ENCODE data around the gene PUS7. TPM values are rescaled to one million over a fixed set of nuclear protein-coding genes. Genes with fewer than 3 reads are reported as not detected.
"Not testable (repeated sequence)": the region's sequence is repeated elsewhere in the genome, so short reads cannot be mapped to it uniquely, and the experiment has no call there.

Gene PUS7
- total and polyA plus RNA-seq, 9 donors = 4.0 to 19.6 (median 10.3) TPM

GRCh38 chr7:105448181-105448580, 73.9 kb downstream of the PUS7 start:
- WGBS, 3 donors = 89 to 92% (median 91%) methylated on average over 8 of the region's 8 CpGs
- Histone ChIP-seq H3K4me1 (ENCODE audit: insufficient read depth) (no peaks in the 10 kb centered on the region), H3K36me3 (no peaks in the 10 kb centered on the region), H3K27ac (no peak overlapping the region), H3K9me3 (no peaks in the 10 kb centered on the region), H3K4me3 (no peak overlapping the region), H3K27me3 (no peaks in the 10 kb centered on the region)
- intact Hi-C loops (cut with DNase I) = no loop called here
- TF ChIP-seq POLR2A (IDR thresholded peaks at IDR 0.05) = no peak
- TF ChIP-seq EP300 (IDR thresholded peaks at IDR 0.05) = no peak
- no peak for TF ChIP-seq CTCF (IDR thresholded peaks at IDR 0.05)
- DNase-seq = no peak

GRCh38 chr7:105444342-105444987, 77.6 kb downstream of the PUS7 start:
- H3K36me3 ChIP-seq = no peaks in the 10 kb centered on the region
- H3K4me3 ChIP-seq = no peak overlapping the region
- no peak for TF ChIP-seq CTCF (IDR thresholded peaks at IDR 0.05)
- TF ChIP-seq POLR2A (IDR thresholded peaks at IDR 0.05) = no peak
- TF ChIP-seq EP300 (IDR thresholded peaks at IDR 0.05) = no peak
- no peaks in the 10 kb centered on the region for H3K9me3 ChIP-seq
- intact Hi-C loops (cut with DNase I) = no loop called here
- no peaks in the 10 kb centered on the region for H3K27me3 ChIP-seq
- no peak for DNase-seq
- no peaks in the 10 kb centered on the region for H3K4me1 ChIP-seq (ENCODE audit: insufficient read depth)
- no peak overlapping the region for H3K27ac ChIP-seq
- 81 to 83% (median 83%) methylated on average over 4 of the region's 4 CpGs for WGBS, 3 donors

GRCh38 chr7:105442214-105442613, 79.9 kb downstream of the PUS7 start:
- H3K4me3 ChIP-seq; H3K36me3 ChIP-seq; H3K9me3 ChIP-seq; H3K27me3 ChIP-seq; H3K4me1 ChIP-seq (ENCODE audit: insufficient read depth); DNase-seq; H3K27ac ChIP-seq; intact Hi-C loops (cut with DNase I): not testable (repeated sequence)
- WGBS, 3 donors = 91 to 95% (median 94%) methylated on average over 9 of the region's 9 CpGs

GRCh38 chr7:105439174-105439893, 82.7 kb downstream of the PUS7 start:
- H3K9me3 ChIP-seq = no peaks in the 10 kb centered on the region
- intact Hi-C loops (cut with DNase I) = no loop called here
- TF ChIP-seq CTCF (IDR thresholded peaks at IDR 0.05) (no peak), POLR2A (IDR thresholded peaks at IDR 0.05) (no peak), EP300 (IDR thresholded peaks at IDR 0.05) (no peak)
- H3K36me3 ChIP-seq = no peaks in the 10 kb centered on the region
- H3K27me3 ChIP-seq = no peaks in the 10 kb centered on the region
- 76 to 78% (median 78%) methylated on average over 9 of the region's 9 CpGs for WGBS, 3 donors
- no peak for DNase-seq
- no peak overlapping the region for H3K27ac ChIP-seq
- no peak overlapping the region for H3K4me3 ChIP-seq
- no peaks in the 10 kb centered on the region for H3K4me1 ChIP-seq (ENCODE audit: insufficient read depth)

- Histone ChIP-seq H3K4me1 (ENCODE audit: insufficient read depth) (no peaks in the 10 kb centered on the region), H3K36me3 (no peaks in the 10 kb centered on the region), H3K27me3 (no peaks in the 10 kb centered on the region), H3K27ac (no peak overlapping the region), H3K4me3 (no peak overlapping the region), H3K9me3 (no peaks in the 10 kb centered on the region)
- TF ChIP-seq CTCF (IDR thresholded peaks at IDR 0.05) (no peak), EP300 (IDR thresholded peaks at IDR 0.05) (no peak), POLR2A (IDR thresholded peaks at IDR 0.05) (no peak)
- 79 to 85% (median 83%) methylated on average over 5 of the region's 5 CpGs for WGBS, 3 donors
- DNase-seq = no peak
- intact Hi-C loops (cut with DNase I) = no loop called here
Measured at GRCh38 chr7:105438847-105439173, 83.3 kb downstream of the PUS7 start.
